HG03571 (cell line): ENCODE data around the gene FAM83E.
"Not testable (repeated sequence)": the region's sequence is repeated elsewhere in the genome, so short reads cannot be mapped to it uniquely, and the experiment has no call there.

Experiments used
- ATAC-seq: cut with Tn5 transposase; IDR thresholded peaks from one replicate; pipeline ENCODE4 v1.9.1; 2021; ENCODE audit not compliant: unreplicated experiment

FAM83E gene

GRCh38 chr19:48641850-48642249 lies 27.0 kb upstream of the FAM83E start:
- no peak for ATAC-seq

- no peak for ATAC-seq
Observed at GRCh38 chr19:48639483-48640375, 24.9 kb upstream of the FAM83E start.

- no peak for ATAC-seq
Observed at GRCh38 chr19:48638831-48639381, 24.0 kb upstream of the FAM83E start.

GRCh38 chr19:48637948-48638830 lies 23.3 kb upstream of the FAM83E start:
- ATAC-seq: peak; percentile 8

- peak; percentile 64 for ATAC-seq
Observed at GRCh38 chr19:48637449-48637947, 22.6 kb upstream of the FAM83E start.

- ATAC-seq: no peak
Observed at GRCh38 chr19:48636859-48637448, 22.1 kb upstream of the FAM83E start, which contains the start of gene DBP. Gene DBP, minus strand, starts transcription at chr19:48637379. Its CDS starts 385 bp downstream, at chr19:48636994.

GRCh38 chr19:48635966-48636858 lies 21.3 kb upstream of the FAM83E start:
- no peak for ATAC-seq

GRCh38 chr19:48635263-48635965 lies 20.5 kb upstream of the FAM83E start:
- no peak for ATAC-seq

- no peak for ATAC-seq
Observed at GRCh38 chr19:48634424-48635262, 19.8 kb upstream of the FAM83E start.

- ATAC-seq: no peak
Observed at GRCh38 chr19:48634036-48634342, 19.1 kb upstream of the FAM83E start.

GRCh38 chr19:48633148-48634035 lies 18.5 kb upstream of the FAM83E start:
- no peak for ATAC-seq

- no peak for ATAC-seq
Observed at GRCh38 chr19:48632692-48633147, 17.8 kb upstream of the FAM83E start.

- ATAC-seq: not testable (repeated sequence)
Observed at GRCh38 chr19:48632286-48632685, 17.4 kb upstream of the FAM83E start.

- no peak for ATAC-seq
Observed at GRCh38 chr19:48631225-48631624, 16.3 kb upstream of the FAM83E start.

- ATAC-seq: no peak
Observed at GRCh38 chr19:48630296-48631063, 15.6 kb upstream of the FAM83E start.

- ATAC-seq: no peak
Observed at GRCh38 chr19:48629599-48630295, 14.9 kb upstream of the FAM83E start.
